Measurements from ENCODE around the gene SCFD1. TPM values are rescaled to one million over a fixed set of nuclear protein-coding genes. Genes with fewer than 3 reads are reported as not detected.
"Not testable (repeated sequence)": the region's sequence is repeated elsewhere in the genome, so short reads cannot be mapped to it uniquely, and the experiment has no call there.

SCFD1 gene
- total RNA-seq, 1 donor from 2014 or later = 111 TPM

GRCh38 chr14:30584058-30584630 is 38.0 kb upstream of the SCFD1 start:
- no peak overlapping the region for H3K4me3 ChIP-seq (ENCODE audit: low read length in 3 of 3)
- peaks cover 0 to 3% (median 0%) of the 10 kb centered on the region in 3 donors for H3K36me3 ChIP-seq (ENCODE audit: control insufficient read depth in 3 of 3, insufficient read depth in 3 of 3, low read length in 3 of 3)
- H3K4me1 ChIP-seq (ENCODE audit: control insufficient read depth in 3 of 3, insufficient read depth in 3 of 3, low read length in 3 of 3) = no peaks in the 10 kb centered on the region
- H3K27me3 ChIP-seq (ENCODE audit: control insufficient read depth in 3 of 3, insufficient read depth in 3 of 3, low read length in 3 of 3) = no peaks in the 10 kb centered on the region
- no peak overlapping the region for H3K9ac ChIP-seq (ENCODE audit: low read depth in 1 of 3, low read length in 3 of 3)
- no peaks in the 10 kb centered on the region for H3K9me3 ChIP-seq (ENCODE audit: control insufficient read depth in 3 of 3, low read length in 3 of 3)
- no peak overlapping the region for H3K27ac ChIP-seq (ENCODE audit: low read depth, low read length)

- Histone ChIP-seq H3K27me3 (ENCODE audit: control insufficient read depth in 3 of 3, insufficient read depth in 3 of 3, low read length in 3 of 3) (no peaks in the 10 kb centered on the region), H3K27ac (ENCODE audit: low read depth, low read length) (no peak overlapping the region), H3K9ac (ENCODE audit: low read depth in 1 of 3, low read length in 3 of 3) (no peak overlapping the region), H3K4me3 (ENCODE audit: low read length in 3 of 3) (no peak overlapping the region), H3K4me1 (ENCODE audit: control insufficient read depth in 3 of 3, insufficient read depth in 3 of 3, low read length in 3 of 3) (no peaks in the 10 kb centered on the region), H3K36me3 (ENCODE audit: control insufficient read depth in 3 of 3, insufficient read depth in 3 of 3, low read length in 3 of 3) (peaks cover 0 to 13% (median 8%) of the 10 kb centered on the region in 3 donors), H3K9me3 (ENCODE audit: control insufficient read depth in 3 of 3, low read length in 3 of 3) (no peaks in the 10 kb centered on the region)
Observed at GRCh38 chr14:30585204-30585603, 36.9 kb upstream of the SCFD1 start.

GRCh38 chr14:30587141-30587540 is 35.0 kb upstream of the SCFD1 start:
- Histone ChIP-seq H3K36me3 (ENCODE audit: control insufficient read depth in 3 of 3, insufficient read depth in 3 of 3, low read length in 3 of 3) (peaks cover 3 to 21% (median 11%) of the 10 kb centered on the region in 3 donors), H3K27me3 (ENCODE audit: control insufficient read depth in 3 of 3, insufficient read depth in 3 of 3, low read length in 3 of 3) (no peaks in the 10 kb centered on the region), H3K4me3 (ENCODE audit: low read length in 3 of 3) (no peak overlapping the region)

GRCh38 chr14:30588873-30589272 is 33.2 kb upstream of the SCFD1 start:
- Histone ChIP-seq H3K4me3 (ENCODE audit: low read length in 3 of 3) (no peak overlapping the region), H3K9me3 (ENCODE audit: control insufficient read depth in 3 of 3, low read length in 3 of 3) (no peaks in the 10 kb centered on the region), H3K4me1 (ENCODE audit: control insufficient read depth in 3 of 3, insufficient read depth in 3 of 3, low read length in 3 of 3) (no peaks in the 10 kb centered on the region), H3K9ac (ENCODE audit: low read depth in 1 of 3, low read length in 3 of 3) (no peak overlapping the region), H3K36me3 (ENCODE audit: control insufficient read depth in 3 of 3, insufficient read depth in 3 of 3, low read length in 3 of 3) (peaks cover 3 to 23% (median 11%) of the 10 kb centered on the region in 3 donors), H3K27ac (ENCODE audit: low read depth, low read length) (no peak overlapping the region), H3K27me3 (ENCODE audit: control insufficient read depth in 3 of 3, insufficient read depth in 3 of 3, low read length in 3 of 3) (no peaks in the 10 kb centered on the region)

More at GRCh38 chr14:30587141-30587540, 35.0 kb upstream of the SCFD1 start:
- no peak overlapping the region for H3K9ac ChIP-seq (ENCODE audit: low read depth in 1 of 3, low read length in 3 of 3)
- H3K27ac ChIP-seq (ENCODE audit: low read depth, low read length) = no peak overlapping the region
- H3K4me1 ChIP-seq (ENCODE audit: control insufficient read depth in 3 of 3, insufficient read depth in 3 of 3, low read length in 3 of 3) = no peaks in the 10 kb centered on the region
- no peaks in the 10 kb centered on the region for H3K9me3 ChIP-seq (ENCODE audit: control insufficient read depth in 3 of 3, low read length in 3 of 3)

- peaks cover 0 to 5% (median 0%) of the 10 kb centered on the region in 3 donors for H3K36me3 ChIP-seq (ENCODE audit: control insufficient read depth in 3 of 3, insufficient read depth in 3 of 3, low read length in 3 of 3)
- no peak overlapping the region for H3K9ac ChIP-seq (ENCODE audit: low read depth in 1 of 3, low read length in 3 of 3)
- no peak overlapping the region for H3K27ac ChIP-seq (ENCODE audit: low read depth, low read length)
- H3K4me3 ChIP-seq (ENCODE audit: low read length in 3 of 3) = no peak overlapping the region
- H3K9me3 ChIP-seq (ENCODE audit: control insufficient read depth in 3 of 3, low read length in 3 of 3) = no peaks in the 10 kb centered on the region
- peaks cover 3 to 12% (median 7%) of the 10 kb centered on the region in 3 donors for H3K4me1 ChIP-seq (ENCODE audit: control insufficient read depth in 3 of 3, insufficient read depth in 3 of 3, low read length in 3 of 3)
- H3K27me3 ChIP-seq (ENCODE audit: control insufficient read depth in 3 of 3, insufficient read depth in 3 of 3, low read length in 3 of 3) = no peaks in the 10 kb centered on the region
Observed at GRCh38 chr14:30596935-30597334, 25.2 kb upstream of the SCFD1 start.

GRCh38 chr14:30597504-30597903 is 24.6 kb upstream of the SCFD1 start:
- no peak overlapping the region for H3K4me3 ChIP-seq (ENCODE audit: low read length in 3 of 3)
- H3K27me3 ChIP-seq (ENCODE audit: control insufficient read depth in 3 of 3, insufficient read depth in 3 of 3, low read length in 3 of 3) = no peaks in the 10 kb centered on the region
- H3K4me1 ChIP-seq (ENCODE audit: control insufficient read depth in 3 of 3, insufficient read depth in 3 of 3, low read length in 3 of 3) = peaks cover 3 to 12% (median 7%) of the 10 kb centered on the region in 3 donors
- H3K9ac ChIP-seq (ENCODE audit: low read depth in 1 of 3, low read length in 3 of 3) = no peak overlapping the region
- peaks cover 0 to 5% (median 0%) of the 10 kb centered on the region in 3 donors for H3K36me3 ChIP-seq (ENCODE audit: control insufficient read depth in 3 of 3, insufficient read depth in 3 of 3, low read length in 3 of 3)
- no peaks in the 10 kb centered on the region for H3K9me3 ChIP-seq (ENCODE audit: control insufficient read depth in 3 of 3, low read length in 3 of 3)
- H3K27ac ChIP-seq (ENCODE audit: low read depth, low read length) = no peak overlapping the region

GRCh38 chr14:30600922-30601918 is 20.9 kb upstream of the SCFD1 start:
- Histone ChIP-seq H3K9me3 (ENCODE audit: control insufficient read depth in 3 of 3, low read length in 3 of 3) (no peaks in the 10 kb centered on the region), H3K9ac (ENCODE audit: low read depth in 1 of 3, low read length in 3 of 3) (peak overlapping the region in 2 of 3 donors; percentile 1), H3K36me3 (ENCODE audit: control insufficient read depth in 3 of 3, insufficient read depth in 3 of 3, low read length in 3 of 3) (peaks cover 0 to 9% (median 2%) of the 10 kb centered on the region in 3 donors), H3K4me3 (ENCODE audit: low read length in 3 of 3) (peak overlapping the region in 1 of 3 donors; percentile 34), H3K27me3 (ENCODE audit: control insufficient read depth in 3 of 3, insufficient read depth in 3 of 3, low read length in 3 of 3) (no peaks in the 10 kb centered on the region), H3K27ac (ENCODE audit: low read depth, low read length) (peak overlapping the region; percentile 71), H3K4me1 (ENCODE audit: control insufficient read depth in 3 of 3, insufficient read depth in 3 of 3, low read length in 3 of 3) (peaks cover 3 to 12% (median 7%) of the 10 kb centered on the region in 3 donors)

- H3K9me3 ChIP-seq (ENCODE audit: control insufficient read depth in 3 of 3, low read length in 3 of 3) = no peaks in the 10 kb centered on the region
- H3K9ac ChIP-seq (ENCODE audit: low read depth in 1 of 3, low read length in 3 of 3) = no peak overlapping the region
- H3K27me3 ChIP-seq (ENCODE audit: control insufficient read depth in 3 of 3, insufficient read depth in 3 of 3, low read length in 3 of 3) = no peaks in the 10 kb centered on the region
- H3K27ac ChIP-seq (ENCODE audit: low read depth, low read length) = no peak overlapping the region
- H3K4me3 ChIP-seq (ENCODE audit: low read length in 3 of 3) = no peak overlapping the region
- H3K36me3 ChIP-seq (ENCODE audit: control insufficient read depth in 3 of 3, insufficient read depth in 3 of 3, low read length in 3 of 3) = peaks cover 0 to 8% (median 2%) of the 10 kb centered on the region in 3 donors
- peaks cover 3 to 18% (median 7%) of the 10 kb centered on the region in 3 donors for H3K4me1 ChIP-seq (ENCODE audit: control insufficient read depth in 3 of 3, insufficient read depth in 3 of 3, low read length in 3 of 3)
Observed at GRCh38 chr14:30603402-30603801, 18.7 kb upstream of the SCFD1 start.

GRCh38 chr14:30604696-30605095 is 17.4 kb upstream of the SCFD1 start:
- H3K27ac ChIP-seq (ENCODE audit: low read depth, low read length); H3K9me3 ChIP-seq (ENCODE audit: control insufficient read depth in 3 of 3, low read length in 3 of 3); H3K36me3 ChIP-seq (ENCODE audit: control insufficient read depth in 3 of 3, insufficient read depth in 3 of 3, low read length in 3 of 3); H3K4me3 ChIP-seq (ENCODE audit: low read length in 3 of 3); H3K27me3 ChIP-seq (ENCODE audit: control insufficient read depth in 3 of 3, insufficient read depth in 3 of 3, low read length in 3 of 3); H3K9ac ChIP-seq (ENCODE audit: low read depth in 1 of 3, low read length in 3 of 3): not testable (repeated sequence)
- H3K4me1 ChIP-seq (ENCODE audit: control insufficient read depth in 3 of 3, insufficient read depth in 3 of 3, low read length in 3 of 3) = peaks cover 3 to 25% (median 12%) of the 10 kb centered on the region in 3 donors

Measured in skeletal muscle tissue (tissue), 4 donors.